Nephron progenitor cell (in vitro differentiated cells): ENCODE data around the gene PCDHGA1.

Source experiments
- DNase-seq: peaks from one replicate; pipeline ENCODE4 v3.0.0; 2021
- H3K27ac Mint-ChIP-seq: 2 replicates; pipeline ENCODE4 v1.8.0; 2021; ENCODE audit warnings: mild to moderate bottlenecking, moderate library complexity, mixed read lengths
- H3K27me3 Mint-ChIP-seq: 2 replicates; pipeline ENCODE4 v1.8.0; 2021; ENCODE audit warnings: mild to moderate bottlenecking, low read depth, mixed read lengths; ENCODE audit not compliant: poor library complexity
- H3K36me3 Mint-ChIP-seq: 2 replicates; pipeline ENCODE4 v1.8.0; 2021; ENCODE audit warnings: low read depth, mixed read lengths
- H3K4me1 Mint-ChIP-seq: 2 replicates; pipeline ENCODE4 v1.8.0; 2021; ENCODE audit warnings: mixed read lengths
- H3K4me3 Mint-ChIP-seq: 2 replicates; pipeline ENCODE4 v1.8.0; 2021; ENCODE audit warnings: mild to moderate bottlenecking, moderate library complexity, mixed read lengths
- H3K9me3 Mint-ChIP-seq: 2 replicates; pipeline ENCODE4 v1.8.0; 2021; ENCODE audit warnings: mild to moderate bottlenecking, moderate library complexity, mixed read lengths
- TF ChIP-seq, protein P1 (sequence below): fragments of 200-600 bp; sonication (generic); IDR thresholded peaks from 2 replicates; pipeline ENCODE4 v1.5.0; 2021; ENCODE audit warnings: antibody characterized with exemption

The PCDHGA1 gene

DNA sequence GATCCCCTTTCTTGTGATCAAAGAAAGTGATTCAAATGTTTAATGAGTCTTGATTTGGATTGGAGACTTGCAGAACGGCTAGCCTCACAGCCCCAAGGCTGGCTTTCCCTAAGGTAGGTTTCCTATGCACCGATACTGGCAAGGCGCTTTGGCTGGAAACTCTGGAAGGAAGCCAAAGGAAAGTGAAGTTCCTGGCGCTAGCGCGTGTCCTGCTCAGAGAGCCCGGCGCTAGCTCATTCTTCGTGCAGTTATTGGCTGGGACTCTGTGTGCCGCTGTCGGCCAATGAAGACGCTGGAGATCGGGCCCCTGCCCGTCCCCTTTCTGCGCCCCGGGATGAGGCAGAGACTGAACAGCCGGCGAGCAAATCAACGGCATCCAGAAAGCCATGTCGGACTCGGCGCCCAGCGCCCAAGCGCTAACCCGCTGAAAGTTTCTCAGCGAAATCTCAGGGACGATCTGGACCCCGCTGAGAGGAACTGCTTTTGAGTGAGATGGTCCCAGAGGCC is 145.4 kb downstream of the PCDHGA1 start, which contains the start of gene PCDHGC3:
Gene PCDHGC3 (plus strand): TSS at position 342 of the 507 bp plus-strand sequence. CDS start 151 bp downstream, at position 493.
- peaks cover 53% of the 10 kb centered on the region for H3K9me3 Mint-ChIP-seq
- H3K36me3 Mint-ChIP-seq, result peaks cover 79% of the 10 kb centered on the region
- H3K4me1 Mint-ChIP-seq, result peaks cover 47% of the 10 kb centered on the region

DNA sequence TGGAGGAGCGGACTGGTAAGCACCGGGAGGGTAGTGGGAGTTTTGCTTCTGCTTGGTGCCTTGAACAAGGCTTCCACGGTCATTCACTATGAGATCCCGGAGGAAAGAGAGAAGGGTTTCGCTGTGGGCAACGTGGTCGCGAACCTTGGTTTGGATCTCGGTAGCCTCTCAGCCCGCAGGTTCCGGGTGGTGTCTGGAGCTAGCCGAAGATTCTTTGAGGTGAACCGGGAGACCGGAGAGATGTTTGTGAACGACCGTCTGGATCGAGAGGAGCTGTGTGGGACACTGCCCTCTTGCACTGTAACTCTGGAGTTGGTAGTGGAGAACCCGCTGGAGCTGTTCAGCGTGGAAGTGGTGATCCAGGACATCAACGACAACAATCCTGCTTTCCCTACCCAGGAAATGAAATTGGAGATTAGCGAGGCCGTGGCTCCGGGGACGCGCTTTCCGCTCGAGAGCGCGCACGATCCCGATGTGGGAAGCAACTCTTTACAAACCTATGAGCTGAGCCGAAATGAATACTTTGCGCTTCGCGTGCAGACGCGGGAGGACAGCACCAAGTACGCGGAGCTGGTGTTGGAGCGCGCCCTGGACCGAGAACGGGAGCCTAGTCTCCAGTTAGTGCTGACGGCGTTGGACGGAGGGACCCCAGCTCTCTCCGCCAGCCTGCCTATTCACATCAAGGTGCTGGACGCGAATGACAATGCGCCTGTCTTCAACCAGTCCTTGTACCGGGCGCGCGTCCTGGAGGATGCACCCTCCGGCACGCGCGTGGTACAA is 146.0 kb downstream of the PCDHGA1 start:
- H3K4me3 Mint-ChIP-seq, result peak overlapping the region; percentile 94
- peak; percentile 31 for DNase-seq
- TF ChIP-seq, protein P1, sequence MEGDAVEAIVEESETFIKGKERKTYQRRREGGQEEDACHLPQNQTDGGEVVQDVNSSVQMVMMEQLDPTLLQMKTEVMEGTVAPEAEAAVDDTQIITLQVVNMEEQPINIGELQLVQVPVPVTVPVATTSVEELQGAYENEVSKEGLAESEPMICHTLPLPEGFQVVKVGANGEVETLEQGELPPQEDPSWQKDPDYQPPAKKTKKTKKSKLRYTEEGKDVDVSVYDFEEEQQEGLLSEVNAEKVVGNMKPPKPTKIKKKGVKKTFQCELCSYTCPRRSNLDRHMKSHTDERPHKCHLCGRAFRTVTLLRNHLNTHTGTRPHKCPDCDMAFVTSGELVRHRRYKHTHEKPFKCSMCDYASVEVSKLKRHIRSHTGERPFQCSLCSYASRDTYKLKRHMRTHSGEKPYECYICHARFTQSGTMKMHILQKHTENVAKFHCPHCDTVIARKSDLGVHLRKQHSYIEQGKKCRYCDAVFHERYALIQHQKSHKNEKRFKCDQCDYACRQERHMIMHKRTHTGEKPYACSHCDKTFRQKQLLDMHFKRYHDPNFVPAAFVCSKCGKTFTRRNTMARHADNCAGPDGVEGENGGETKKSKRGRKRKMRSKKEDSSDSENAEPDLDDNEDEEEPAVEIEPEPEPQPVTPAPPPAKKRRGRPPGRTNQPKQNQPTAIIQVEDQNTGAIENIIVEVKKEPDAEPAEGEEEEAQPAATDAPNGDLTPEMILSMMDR, result no peak
- peaks cover 3% of the 10 kb centered on the region for H3K27me3 Mint-ChIP-seq
- peaks cover 52% of the 10 kb centered on the region for H3K4me1 Mint-ChIP-seq
- H3K36me3 Mint-ChIP-seq, result peaks cover 84% of the 10 kb centered on the region
- peaks cover 55% of the 10 kb centered on the region for H3K9me3 Mint-ChIP-seq
- peak overlapping the region; percentile 99 for H3K27ac Mint-ChIP-seq

More for the DNA sequence above, 145.4 kb downstream of the PCDHGA1 start, which contains the start of gene PCDHGC3:
- TF ChIP-seq, protein P1, result no peak
- H3K4me3 Mint-ChIP-seq, result peak within 1 kb of the TSS; percentile 94
- peak; percentile 69 for DNase-seq
- H3K27ac Mint-ChIP-seq, result peak within 1 kb of the TSS; percentile 99
- H3K27me3 Mint-ChIP-seq, result peaks cover 1% of the 10 kb centered on the region

DNA sequence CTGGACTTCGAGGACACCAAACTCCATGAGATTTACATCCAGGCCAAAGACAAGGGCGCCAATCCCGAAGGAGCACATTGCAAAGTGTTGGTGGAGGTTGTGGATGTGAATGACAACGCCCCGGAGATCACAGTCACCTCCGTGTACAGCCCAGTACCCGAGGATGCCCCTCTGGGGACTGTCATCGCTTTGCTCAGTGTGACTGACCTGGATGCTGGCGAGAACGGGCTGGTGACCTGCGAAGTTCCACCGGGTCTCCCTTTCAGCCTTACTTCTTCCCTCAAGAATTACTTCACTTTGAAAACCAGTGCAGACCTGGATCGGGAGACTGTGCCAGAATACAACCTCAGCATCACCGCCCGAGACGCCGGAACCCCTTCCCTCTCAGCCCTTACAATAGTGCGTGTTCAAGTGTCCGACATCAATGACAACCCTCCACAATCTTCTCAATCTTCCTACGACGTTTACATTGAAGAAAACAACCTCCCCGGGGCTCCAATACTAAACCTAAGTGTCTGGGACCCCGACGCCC is 146.8 kb downstream of the PCDHGA1 start:
- Mint-ChIP-seq H3K4me1 (peaks cover 52% of the 10 kb centered on the region), H3K9me3 (peaks cover 55% of the 10 kb centered on the region), H3K27me3 (peaks cover 3% of the 10 kb centered on the region), H3K4me3 (peak overlapping the region; percentile 94), H3K36me3 (peaks cover 79% of the 10 kb centered on the region), H3K27ac (no peak overlapping the region)
- DNase-seq, result no peak
- TF ChIP-seq, protein P1, result no peak

DNA sequence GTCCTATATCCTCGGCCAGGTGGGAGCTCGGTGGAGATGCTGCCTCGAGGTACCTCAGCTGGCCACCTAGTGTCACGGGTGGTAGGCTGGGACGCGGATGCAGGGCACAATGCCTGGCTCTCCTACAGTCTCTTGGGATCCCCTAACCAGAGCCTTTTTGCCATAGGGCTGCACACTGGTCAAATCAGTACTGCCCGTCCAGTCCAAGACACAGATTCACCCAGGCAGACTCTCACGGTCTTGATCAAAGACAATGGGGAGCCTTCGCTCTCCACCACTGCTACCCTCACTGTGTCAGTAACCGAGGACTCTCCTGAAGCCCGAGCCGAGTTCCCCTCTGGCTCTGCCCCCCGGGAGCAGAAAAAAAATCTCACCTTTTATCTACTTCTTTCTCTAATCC is 147.5 kb downstream of the PCDHGA1 start:
- peak overlapping the region; percentile 62 for H3K4me3 Mint-ChIP-seq
- DNase-seq, result no peak

DNA sequence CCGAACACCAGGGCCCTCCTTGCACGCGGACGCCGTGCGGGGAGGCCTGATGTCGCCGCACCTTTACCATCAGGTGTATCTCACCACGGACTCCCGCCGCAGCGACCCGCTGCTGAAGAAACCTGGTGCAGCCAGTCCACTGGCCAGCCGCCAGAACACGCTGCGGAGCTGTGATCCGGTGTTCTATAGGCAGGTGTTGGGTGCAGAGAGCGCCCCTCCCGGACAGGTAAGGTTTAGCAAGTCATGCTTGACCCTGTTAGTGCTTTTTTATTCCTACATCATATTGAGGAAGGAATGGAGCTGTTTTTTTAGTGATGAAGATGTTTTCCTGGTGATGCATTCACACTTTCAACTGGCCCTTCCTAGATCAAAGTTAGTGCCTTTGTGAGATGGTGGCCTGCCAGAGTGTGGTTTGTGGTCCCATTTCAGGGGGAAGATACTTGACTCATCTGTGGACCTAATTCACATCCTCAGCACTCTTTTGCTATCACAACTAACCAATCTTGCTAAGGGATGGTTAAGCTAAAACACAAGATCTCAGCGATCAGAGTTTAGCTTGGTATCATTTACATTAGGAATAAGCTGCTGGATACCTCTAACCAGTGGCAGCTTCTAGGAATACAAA is 148.1 kb downstream of the PCDHGA1 start:
- Mint-ChIP-seq H3K36me3 (peaks cover 83% of the 10 kb centered on the region), H3K27ac (no peak overlapping the region), H3K4me3 (peak overlapping the region; percentile 62), H3K27me3 (peaks cover 3% of the 10 kb centered on the region), H3K4me1 (peaks cover 66% of the 10 kb centered on the region), H3K9me3 (peaks cover 55% of the 10 kb centered on the region)
- DNase-seq, result no peak
- TF ChIP-seq, protein P1, result no peak

More for the DNA sequence above, 147.5 kb downstream of the PCDHGA1 start:
- TF ChIP-seq, protein P1, result no peak
- Mint-ChIP-seq H3K27me3 (peaks cover 3% of the 10 kb centered on the region), H3K4me1 (peaks cover 59% of the 10 kb centered on the region), H3K36me3 (peaks cover 84% of the 10 kb centered on the region), H3K27ac (no peak overlapping the region), H3K9me3 (peaks cover 55% of the 10 kb centered on the region)
